HG02798 (cell line): Measurements from ENCODE around the gene SLC1A4.

Source experiments
- ATAC-seq: cut with Tn5 transposase; IDR thresholded peaks from one replicate; pipeline ENCODE4 v1.9.1; 2021; ENCODE audit warnings: mild to moderate bottlenecking; ENCODE audit not compliant: unreplicated experiment, poor library complexity

SLC1A4 gene

GRCh38 chr2:65044097-65044735 is 55.0 kb downstream of the SLC1A4 start:
- no peak for ATAC-seq

GRCh38 chr2:65045651-65046050 is 56.5 kb downstream of the SLC1A4 start:
- no peak for ATAC-seq

DNA sequence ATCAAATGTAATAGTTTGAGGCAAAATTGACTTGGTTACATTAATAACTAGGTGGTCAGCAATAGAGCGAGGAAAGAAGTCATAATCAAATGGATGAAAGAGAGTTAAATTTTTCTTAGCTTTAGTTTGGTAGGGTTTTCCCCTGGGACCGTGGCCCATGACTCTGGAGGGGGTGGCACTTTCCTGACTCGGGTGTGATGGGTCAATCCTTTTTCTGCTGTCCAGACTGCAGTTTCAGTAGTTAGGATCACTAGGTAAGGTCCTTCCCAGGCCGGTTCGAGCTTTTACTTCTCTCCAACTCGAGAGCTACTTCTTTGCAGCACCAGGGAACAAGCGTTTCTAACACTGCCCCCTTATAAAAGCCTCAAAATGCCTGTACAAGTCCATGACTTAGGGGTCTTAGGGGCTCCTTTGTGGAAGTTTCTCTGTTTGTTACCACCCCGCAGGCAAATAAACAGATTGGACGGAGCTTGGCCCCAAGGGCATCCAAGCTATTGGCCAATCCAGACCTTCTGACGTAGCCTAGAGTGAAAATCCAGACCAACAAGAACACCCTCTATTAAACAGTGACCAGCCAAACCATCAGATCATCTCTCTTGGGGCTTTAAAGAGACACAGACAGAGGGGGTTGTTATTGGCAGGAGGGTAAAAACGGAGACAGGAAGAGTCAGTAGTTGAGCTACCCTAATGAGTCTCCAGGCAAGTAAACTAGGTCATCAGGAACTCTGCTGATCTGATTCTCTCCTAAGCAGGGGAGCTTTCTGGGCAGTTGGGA is 57.6 kb downstream of the SLC1A4 start:
- ATAC-seq = no peak

- ATAC-seq = no peak
Observed at GRCh38 chr2:65049010-65049639, 59.9 kb downstream of the SLC1A4 start.

DNA sequence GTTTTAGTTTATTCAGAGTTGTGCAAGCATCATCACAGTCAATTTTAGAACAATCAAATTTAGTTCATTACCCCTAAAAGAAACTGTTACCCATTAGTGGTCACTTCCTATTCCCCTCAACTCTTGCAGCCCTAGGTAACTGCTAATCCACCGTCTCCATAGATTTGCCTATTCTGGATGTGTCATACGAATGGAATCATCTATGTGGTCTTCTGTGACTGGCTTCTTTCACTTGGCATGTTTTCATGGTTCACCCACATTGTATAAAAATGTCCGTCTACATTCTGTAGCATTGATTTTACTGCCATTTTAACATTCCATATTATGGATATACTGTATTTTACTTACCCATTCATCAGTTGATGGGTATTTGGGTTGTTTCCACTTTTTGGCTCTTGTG is 61.7 kb downstream of the SLC1A4 start:
- no peak for ATAC-seq

- peak; percentile 54 for ATAC-seq
Observed at GRCh38 chr2:65053199-65053598, 64.0 kb downstream of the SLC1A4 start.

DNA sequence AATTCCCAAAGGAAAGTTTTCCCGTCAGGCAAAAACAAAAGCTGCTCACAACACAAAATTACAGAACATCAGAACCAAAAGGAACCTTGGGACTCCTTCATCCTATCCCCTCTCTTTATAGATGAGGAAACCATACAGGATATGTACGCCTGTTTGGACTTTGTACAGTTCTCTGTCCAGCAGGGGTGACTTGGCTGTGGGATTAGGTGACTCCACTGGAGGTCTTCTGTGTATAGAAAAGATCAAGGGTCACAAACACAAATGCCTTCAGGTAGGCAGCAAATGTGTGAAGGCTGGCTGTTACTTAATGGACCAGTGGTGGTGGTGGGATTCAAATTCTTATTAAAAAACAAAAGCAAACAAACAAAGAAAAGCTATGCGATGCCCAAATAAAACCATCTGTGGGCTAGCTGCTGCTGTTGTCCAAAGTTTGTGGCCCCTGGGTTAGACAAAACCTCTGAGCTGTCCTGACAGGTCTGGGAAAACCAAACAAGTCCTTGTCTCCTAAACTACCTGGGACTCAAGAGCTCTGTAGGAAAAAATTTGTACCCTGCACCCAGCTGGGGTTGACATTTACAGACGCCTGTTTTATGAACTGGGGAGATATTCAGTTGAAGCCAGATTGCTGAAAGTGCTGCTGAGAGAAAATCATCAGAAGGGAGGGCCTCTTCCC is 65.7 kb downstream of the SLC1A4 start:
- ATAC-seq = no peak

DNA sequence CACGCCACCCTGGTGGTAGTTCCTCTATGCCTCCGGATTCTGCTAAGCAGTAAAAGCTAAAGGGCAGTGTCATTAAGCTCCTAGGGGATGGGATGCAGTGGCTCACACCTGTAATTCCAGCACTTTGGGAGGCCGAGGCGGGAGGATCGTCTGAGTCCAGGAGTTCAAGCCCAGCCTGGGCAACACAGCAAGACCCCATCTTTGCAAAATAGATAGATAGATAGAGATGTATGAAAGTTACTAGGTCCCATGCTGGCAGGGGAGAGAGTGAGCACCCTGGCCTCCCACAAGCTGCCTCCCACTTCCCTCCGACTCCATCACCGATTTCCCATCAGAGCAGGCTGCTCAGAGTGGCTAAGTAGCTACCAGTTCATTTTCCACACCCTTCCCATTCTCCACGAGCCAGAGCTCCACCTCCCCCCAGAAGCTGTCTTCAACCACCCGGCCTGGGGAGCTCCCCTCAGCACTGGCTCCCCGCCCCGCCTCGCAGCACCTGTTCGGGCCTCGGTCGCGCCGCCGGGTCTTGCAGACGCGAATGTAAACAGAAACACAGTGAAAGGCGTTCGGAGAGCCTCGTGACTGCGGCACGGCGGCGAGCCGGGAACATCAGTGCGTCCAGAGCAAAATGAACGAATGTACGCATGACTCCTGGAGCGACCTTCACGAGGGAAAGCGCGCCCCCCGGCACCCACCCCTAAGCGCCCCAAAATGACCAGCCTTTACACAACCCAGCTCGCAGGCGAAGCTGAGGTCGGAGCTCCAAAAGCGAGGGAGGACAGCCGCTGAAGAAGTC is 66.4 kb downstream of the SLC1A4 start:
- ATAC-seq = peak; percentile 39

- peak; percentile 92 for ATAC-seq
Observed at GRCh38 chr2:65056215-65057053, 67.2 kb downstream of the SLC1A4 start, which contains the start of gene CEP68. Gene CEP68 (plus strand): TSS chr2:65056416. CDS start chr2:65069445, 13,029 bp downstream.

GRCh38 chr2:65057054-65057375 is 67.8 kb downstream of the SLC1A4 start:
- no peak for ATAC-seq

DNA sequence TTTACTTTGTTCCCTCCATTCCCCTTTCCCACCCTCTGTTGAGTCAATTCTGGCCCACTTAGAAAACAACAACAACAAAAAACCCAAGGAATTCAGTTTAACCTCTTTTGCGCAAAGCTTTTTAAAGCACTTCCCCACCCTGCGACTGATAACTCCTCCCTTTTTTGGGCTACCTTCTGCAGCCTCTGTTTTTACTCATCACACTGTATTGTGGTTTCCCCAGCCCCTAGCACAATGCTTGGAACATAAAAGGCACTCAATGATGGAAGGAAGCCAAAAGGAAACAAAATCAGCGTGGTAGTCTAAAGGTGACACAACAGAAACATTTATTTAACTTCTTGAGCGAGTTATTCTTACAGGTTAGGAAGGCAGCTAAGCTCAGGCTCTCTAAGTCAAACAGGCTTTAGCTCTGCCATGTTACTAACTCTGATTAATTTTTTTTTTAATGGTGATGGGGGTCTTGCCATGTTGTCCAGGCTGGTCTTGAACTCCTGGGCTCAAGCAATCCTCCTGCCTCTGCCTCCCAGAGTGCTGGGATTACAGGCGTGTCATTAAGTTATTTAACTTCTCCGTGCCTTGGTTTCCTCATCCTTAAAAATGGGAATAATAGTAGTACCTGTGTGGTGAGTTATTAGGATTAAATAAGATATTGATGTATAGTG is 68.3 kb downstream of the SLC1A4 start:
- ATAC-seq = no peak

DNA sequence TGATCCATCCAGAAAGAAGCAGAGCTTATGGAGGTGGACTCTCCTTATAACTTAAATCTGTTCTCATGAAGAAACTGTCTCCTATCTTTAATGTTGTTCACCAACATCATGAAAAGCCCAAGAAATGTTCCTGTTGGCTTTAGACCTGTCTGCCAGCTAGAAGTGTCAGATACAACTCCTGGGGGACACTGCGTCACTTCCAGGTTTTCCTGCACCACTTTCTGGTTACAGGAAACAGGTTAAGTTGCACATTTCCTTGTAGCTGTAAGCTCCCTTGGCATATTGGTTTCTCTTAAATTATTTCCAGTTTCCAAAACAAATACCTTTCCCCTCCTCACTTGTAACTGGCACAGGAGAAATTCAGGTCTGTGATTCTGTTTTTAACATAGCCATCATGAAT is 69.9 kb downstream of the SLC1A4 start:
- ATAC-seq = no peak

- no peak for ATAC-seq
Observed at GRCh38 chr2:65061146-65061909, 72.1 kb downstream of the SLC1A4 start.

DNA sequence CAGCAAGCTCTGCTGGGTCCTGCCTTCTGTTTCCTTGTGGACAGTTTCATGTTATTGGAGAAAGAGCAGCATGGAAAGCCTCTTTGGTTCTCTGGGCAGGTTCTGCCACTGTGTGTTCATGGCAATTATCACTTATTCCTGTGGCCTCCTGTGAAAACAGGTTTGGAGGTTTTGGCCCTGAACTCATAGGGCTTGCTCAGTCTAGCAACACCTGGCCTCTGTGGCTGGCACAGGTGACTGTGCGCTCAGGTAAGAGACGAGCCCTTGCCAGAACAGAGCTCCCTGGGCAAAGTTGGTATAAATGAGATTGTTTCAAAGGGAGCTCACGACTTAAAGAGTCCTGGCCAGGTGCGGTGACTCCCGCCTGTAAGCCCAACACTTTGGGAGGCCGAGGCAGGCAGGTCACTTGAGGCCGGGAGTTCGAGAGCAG is 72.7 kb downstream of the SLC1A4 start:
- ATAC-seq = no peak

GRCh38 chr2:65062843-65063825 is 73.9 kb downstream of the SLC1A4 start:
- ATAC-seq = no peak

DNA sequence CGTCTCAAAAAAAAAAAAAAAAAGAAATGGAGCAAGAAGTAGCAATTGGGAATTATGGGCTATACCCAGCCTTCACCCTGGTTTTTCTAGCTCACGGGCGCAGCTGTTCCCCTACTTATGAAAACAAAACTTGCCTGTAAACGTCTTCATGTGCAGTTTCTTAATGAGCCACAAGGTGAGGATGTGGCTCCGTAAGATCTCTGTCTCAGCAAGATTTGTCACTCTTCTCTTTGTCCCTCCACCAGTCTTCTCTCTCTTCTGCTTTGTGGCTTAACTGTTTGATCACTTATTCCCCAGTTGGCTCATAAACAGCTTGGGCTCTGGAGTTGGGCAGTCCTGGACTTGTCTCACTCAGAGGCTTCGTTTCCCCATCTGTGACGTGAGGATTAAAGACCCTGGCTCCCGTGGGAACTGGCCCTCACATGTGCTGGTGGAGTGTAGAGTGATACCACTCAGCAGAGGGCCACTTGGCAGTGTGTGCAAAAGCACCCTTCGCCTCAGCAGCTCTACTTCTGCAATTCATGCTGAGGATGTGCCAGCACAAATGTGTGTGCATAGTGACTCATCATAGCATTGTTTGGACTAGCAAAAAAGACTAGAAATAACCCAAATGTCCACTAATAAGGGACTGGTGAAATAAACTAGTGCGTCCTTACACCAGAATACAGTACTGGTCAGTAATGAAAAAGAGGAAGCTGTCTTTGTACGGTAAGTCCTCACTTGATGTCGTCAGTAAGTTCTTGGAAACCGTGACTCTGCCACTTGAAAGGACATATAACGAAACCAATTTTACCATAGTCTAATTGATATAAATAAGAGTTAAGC is 75.7 kb downstream of the SLC1A4 start:
- peak; percentile 85 for ATAC-seq
